GM12878 (cell line): ENCODE results near the gene DBN1. TPM values are rescaled to one million over a fixed set of nuclear protein-coding genes. Genes with fewer than 3 reads are reported as not detected.
A peak's percentile ranks its signal among the peaks of the same experiment; 100 is the strongest.

Experiments
- BACH1 ChIP-seq: fragments of 450-650 bp; IDR thresholded peaks from 2 replicates; pipeline ENCODE4 v1.6.1; 2017; ENCODE audit warnings: mild to moderate bottlenecking, borderline replicate concordance
- BHLHE40 ChIP-seq, 2 experiments: fragments of 450-650 bp in 1 of 2; IDR thresholded peaks; 2 replicates each; pipeline ENCODE4 v1.6.1; 2011 to 2017; ENCODE audit warnings: low read depth in 2 of 2, borderline replicate concordance in 1 of 2, improper control_type of control experiment in 1 of 2, low read length in 1 of 2, mild to moderate bottlenecking in 1 of 2
- CBFB ChIP-seq: IDR thresholded peaks from 2 replicates; pipeline ENCODE4 v1.6.1; 2016; ENCODE audit warnings: antibody characterized with exemption, low read depth
- CUX1 ChIP-seq: IDR thresholded peaks from 2 replicates; pipeline ENCODE4 v1.6.1; 2012; ENCODE audit warnings: improper control_type of control experiment, low read depth, low read length; ENCODE audit not compliant: insufficient replicate concordance
- ETV6 ChIP-seq, 2 experiments: fragments of 450-650 bp in 1 of 2; IDR thresholded peaks in 1 of 2; conservative IDR thresholded peaks in 1 of 2; 2 replicates each; pipeline ENCODE4 v1.6.1; 2014; ENCODE audit warnings: antibody characterized with exemption in 1 of 2, borderline replicate concordance in 1 of 2, low read depth in 1 of 2, mild to moderate bottlenecking in 1 of 2, moderate library complexity in 1 of 2
- IRF4 ChIP-seq: IDR thresholded peaks from 2 replicates; pipeline ENCODE4 v1.6.1; 2011; ENCODE audit warnings: low read depth, low read length
- MEF2B ChIP-seq: fragments of 450-650 bp; IDR thresholded peaks from 2 replicates; pipeline ENCODE4 v1.6.1; 2018; ENCODE audit warnings: mild to moderate bottlenecking, moderate library complexity; ENCODE audit not compliant: partially characterized antibody, poor library complexity, severe bottlenecking
- MYC ChIP-seq: IDR thresholded peaks from 2 replicates; pipeline ENCODE4 v1.6.1; 2011; ENCODE audit warnings: mild to moderate bottlenecking, low read length, moderate library complexity, inconsistent platforms; ENCODE audit not compliant: insufficient read depth, insufficient replicate concordance, insufficient read length, severe bottlenecking
- NFXL1 ChIP-seq: fragments of 450-650 bp; IDR thresholded peaks from 2 replicates; pipeline ENCODE4 v1.6.1; 2017; ENCODE audit warnings: antibody characterized with exemption, mild to moderate bottlenecking, borderline replicate concordance
- NFYA ChIP-seq: IDR thresholded peaks from 2 replicates; pipeline ENCODE4 v1.6.1; 2011; ENCODE audit warnings: low read depth, mild to moderate bottlenecking, low read length, improper control_type of control experiment, borderline replicate concordance
- NFYB ChIP-seq: IDR thresholded peaks from 2 replicates; pipeline ENCODE4 v1.6.1; 2011; ENCODE audit warnings: low read depth, mild to moderate bottlenecking, low read length, improper control_type of control experiment, moderate library complexity; ENCODE audit not compliant: insufficient read depth
- NR2C2 ChIP-seq: IDR thresholded peaks from 2 replicates; pipeline ENCODE4 v1.6.1; 2011; ENCODE audit warnings: borderline replicate concordance, low read depth; ENCODE audit not compliant: control insufficient read depth, insufficient read length
- PML ChIP-seq: IDR thresholded peaks from 2 replicates; pipeline ENCODE4 v1.6.1; 2012; ENCODE audit warnings: low read length, inconsistent platforms
- PRDM15 ChIP-seq: fragments of 450-650 bp; formaldehyde crosslinking; IDR thresholded peaks from 2 replicates; pipeline ENCODE4 v1.4.0; 2020; ENCODE audit warnings: mild to moderate bottlenecking, moderate library complexity
- RELB ChIP-seq: fragments of 450-650 bp; IDR thresholded peaks from 2 replicates; pipeline ENCODE4 v1.6.1; 2017; ENCODE audit warnings: low read depth, mild to moderate bottlenecking, moderate library complexity
- STAT3 ChIP-seq: IDR thresholded peaks from 2 replicates; pipeline ENCODE4 v1.6.1; 2011; ENCODE audit warnings: low read depth, low read length, improper control_type of control experiment
- ZNF384 ChIP-seq: IDR thresholded peaks from 2 replicates; pipeline ENCODE4 v1.6.1; 2012; ENCODE audit warnings: low read depth, mild to moderate bottlenecking, low read length, improper control_type of control experiment, borderline replicate concordance
- polyA plus RNA-seq, 11 experiments: library from polyadenylated mRNA; depleted of rRNA in 4 of 11; unstranded in 6 of 11; stranded (reverse) in 5 of 11; fragments of >200 nt; fragmentation: Nextera tagmentation in 4 of 11; fragmentation: Illumina TruSeq in 1 of 11; extraction: Ambion mirVana in 4 of 11; extraction: Trizol in 1 of 11; gene quantifications; 1 replicate in 1 of 11; 2 replicates in 10 of 11; pipeline versions ENCODE4 v1.2.1 to v1.2.3, GENCODE V29; 2011 to 2016; ENCODE audit warnings: inconsistent platforms in 2 of 11, missing spikeins in 2 of 11, low read depth in 1 of 11
- total RNA-seq, 4 experiments: library from RNA; depleted of rRNA in 3 of 4; stranded (reverse); fragments of >200 nt in 3 of 4; fragmentation: Illumina TruSeq in 1 of 4; extraction: Trizol in 1 of 4; gene quantifications; 2 replicates each; pipeline versions ENCODE4 v1.2.1 to v1.2.3, GENCODE V29; 2013 to 2021

The DBN1 gene
- total and polyA plus RNA-seq, 10 of the 15 experiments (the other 5 are each of a cell fraction or from before 2014, with no cell fraction given): 0.18 to 81.0 (median 27.9) TPM

GRCh38 chr5:177431317-177432142, 41.9 kb downstream of the DBN1 start (continued):
- TF ChIP-seq CUX1 (no peak), IRF4 (no peak; the same call in 1 of the 2 replicates), PRDM15 (CRISPR knock-in tag) (peak; percentile 50; the same call in 1 of the 2 replicates), NFYB (0 out of 2 replicates have a peak, but pooled peaks have one; percentile 39), NFYA (no peak), ZNF384 (no peak), NR2C2 (no peak), STAT3 (no peak), RELB (0 out of 2 replicates have a peak, but pooled peaks have one; percentile 39), BACH1 (peak; percentile 83), NFXL1 (peak; percentile 93), CBFB (peak; percentile 72), BHLHE40 (IDR thresholded peaks at IDR 0.05; ENCODE audit: borderline replicate concordance in 1 of 2, low read depth in 2 of 2, low read length in 1 of 2) (peak; percentile 99), MEF2B (peak; percentile 53), PML (no peak), MYC (peak; percentile 71), ETV6 (conservative IDR thresholded peaks at IDR 0.05 in 1 of 2, IDR thresholded peaks at IDR 0.05 in 1 of 2; ENCODE audit: borderline replicate concordance in 1 of 2, low read depth in 1 of 2) (peak in 1 of 2 experiments; percentile 97; a peak in 2 of 4 replicates)
